Measurements from ENCODE around the gene HMGN3.

HMGN3 gene

DNA sequence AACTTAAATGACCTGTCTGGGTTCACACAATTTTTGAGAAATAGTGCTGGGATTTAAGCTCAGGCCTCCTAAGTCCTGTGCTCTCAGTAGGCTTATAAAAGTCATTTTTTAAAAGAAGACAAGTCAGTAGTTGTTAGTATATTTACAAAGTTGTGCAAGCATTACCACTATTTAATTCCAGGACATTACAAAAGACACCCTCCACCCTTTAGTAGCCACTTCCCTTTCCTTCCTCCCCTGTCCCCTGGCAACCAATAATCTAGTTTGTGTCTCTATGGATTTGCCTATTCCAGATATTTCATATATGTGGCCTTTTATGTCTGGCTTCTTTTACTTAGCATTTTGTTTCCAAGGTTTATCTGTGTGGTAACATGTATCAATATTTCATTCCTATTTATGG lies 37.6 kb downstream of the HMGN3 start:
- Histone ChIP-seq H3K36me3 (ENCODE audit: low read length) (no peaks in the 10 kb centered on the region), H4K20me1 (ENCODE audit: low read depth, low read length) (no peaks in the 10 kb centered on the region)
- no peak for TF ChIP-seq EZH2phosphoT487 (conservative IDR thresholded peaks at IDR 0.05; ENCODE audit: low read length)
- TF ChIP-seq, protein P1, sequence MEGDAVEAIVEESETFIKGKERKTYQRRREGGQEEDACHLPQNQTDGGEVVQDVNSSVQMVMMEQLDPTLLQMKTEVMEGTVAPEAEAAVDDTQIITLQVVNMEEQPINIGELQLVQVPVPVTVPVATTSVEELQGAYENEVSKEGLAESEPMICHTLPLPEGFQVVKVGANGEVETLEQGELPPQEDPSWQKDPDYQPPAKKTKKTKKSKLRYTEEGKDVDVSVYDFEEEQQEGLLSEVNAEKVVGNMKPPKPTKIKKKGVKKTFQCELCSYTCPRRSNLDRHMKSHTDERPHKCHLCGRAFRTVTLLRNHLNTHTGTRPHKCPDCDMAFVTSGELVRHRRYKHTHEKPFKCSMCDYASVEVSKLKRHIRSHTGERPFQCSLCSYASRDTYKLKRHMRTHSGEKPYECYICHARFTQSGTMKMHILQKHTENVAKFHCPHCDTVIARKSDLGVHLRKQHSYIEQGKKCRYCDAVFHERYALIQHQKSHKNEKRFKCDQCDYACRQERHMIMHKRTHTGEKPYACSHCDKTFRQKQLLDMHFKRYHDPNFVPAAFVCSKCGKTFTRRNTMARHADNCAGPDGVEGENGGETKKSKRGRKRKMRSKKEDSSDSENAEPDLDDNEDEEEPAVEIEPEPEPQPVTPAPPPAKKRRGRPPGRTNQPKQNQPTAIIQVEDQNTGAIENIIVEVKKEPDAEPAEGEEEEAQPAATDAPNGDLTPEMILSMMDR (IDR thresholded peaks at IDR 0.05; ENCODE audit: insufficient read depth, low read length, poor library complexity, severe bottlenecking), result no peak

DNA sequence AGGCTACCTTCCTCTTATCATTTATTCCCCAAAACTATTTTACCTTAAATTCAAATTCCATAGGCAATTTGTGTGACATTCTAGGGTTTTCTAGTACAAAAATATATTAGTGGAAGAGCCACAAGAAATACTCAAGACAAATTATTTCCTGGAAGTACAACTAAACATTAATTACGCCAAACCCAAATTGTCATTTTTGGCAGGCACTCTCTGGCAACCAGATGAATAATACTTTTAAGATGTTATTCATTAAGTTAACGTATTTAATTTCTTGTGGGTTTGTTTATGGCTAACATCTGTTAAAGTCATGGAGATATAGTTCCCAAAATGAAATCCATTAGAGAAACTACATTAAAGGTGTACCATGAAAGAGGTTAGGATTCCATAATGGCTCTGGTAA lies 40.5 kb downstream of the HMGN3 start:
- Histone ChIP-seq H3K79me2 (ENCODE audit: insufficient read depth, low read length) (no peaks in the 10 kb centered on the region), H3K4me3 (ENCODE audit: insufficient read depth, low read length, poor library complexity, severe bottlenecking) (no peak overlapping the region), H3K9me2 (replicated peaks; ENCODE audit: insufficient read depth, low read length) (no peaks in the 10 kb centered on the region), H3K4me2 (ENCODE audit: low read depth, low read length, poor library complexity, severe bottlenecking) (no peak overlapping the region), H4K20me1 (ENCODE audit: low read depth, low read length) (no peaks in the 10 kb centered on the region), H2AFZ (ENCODE audit: low read depth, low read length, severe bottlenecking) (no peak overlapping the region), H3K27me3 (ENCODE audit: low read length) (no peaks in the 10 kb centered on the region), H3K27ac (ENCODE audit: low read depth, low read length) (no peak overlapping the region), H3F3A (ENCODE audit: insufficient read depth) (no peaks in the 10 kb centered on the region), H3K9me3 (ENCODE audit: insufficient read depth, low read length) (no peaks in the 10 kb centered on the region), H3K9ac (ENCODE audit: low read length) (no peak overlapping the region), H3K36me3 (ENCODE audit: low read length) (no peaks in the 10 kb centered on the region)
- TF ChIP-seq, protein P1 (IDR thresholded peaks at IDR 0.05; ENCODE audit: insufficient read depth, low read length, poor library complexity, severe bottlenecking), result no peak
- TF ChIP-seq EZH2phosphoT487 (conservative IDR thresholded peaks at IDR 0.05; ENCODE audit: low read length), result no peak

More for the DNA sequence above, 37.6 kb downstream of the HMGN3 start:
- Histone ChIP-seq H3K79me2 (ENCODE audit: insufficient read depth, low read length) (no peaks in the 10 kb centered on the region), H3K4me2 (ENCODE audit: low read depth, low read length, poor library complexity, severe bottlenecking) (no peak overlapping the region), H3K9ac (ENCODE audit: low read length) (no peak overlapping the region), H2AFZ (ENCODE audit: low read depth, low read length, severe bottlenecking) (no peak overlapping the region), H3K9me3 (ENCODE audit: insufficient read depth, low read length) (no peaks in the 10 kb centered on the region), H3K4me3 (ENCODE audit: insufficient read depth, low read length, poor library complexity, severe bottlenecking) (no peak overlapping the region), H3F3A (ENCODE audit: insufficient read depth) (no peaks in the 10 kb centered on the region; the same call in 1 of the 2 replicates), H3K27ac (ENCODE audit: low read depth, low read length) (no peak overlapping the region), H3K9me2 (replicated peaks; ENCODE audit: insufficient read depth, low read length) (no peaks in the 10 kb centered on the region), H3K27me3 (ENCODE audit: low read length) (no peaks in the 10 kb centered on the region)

DNA sequence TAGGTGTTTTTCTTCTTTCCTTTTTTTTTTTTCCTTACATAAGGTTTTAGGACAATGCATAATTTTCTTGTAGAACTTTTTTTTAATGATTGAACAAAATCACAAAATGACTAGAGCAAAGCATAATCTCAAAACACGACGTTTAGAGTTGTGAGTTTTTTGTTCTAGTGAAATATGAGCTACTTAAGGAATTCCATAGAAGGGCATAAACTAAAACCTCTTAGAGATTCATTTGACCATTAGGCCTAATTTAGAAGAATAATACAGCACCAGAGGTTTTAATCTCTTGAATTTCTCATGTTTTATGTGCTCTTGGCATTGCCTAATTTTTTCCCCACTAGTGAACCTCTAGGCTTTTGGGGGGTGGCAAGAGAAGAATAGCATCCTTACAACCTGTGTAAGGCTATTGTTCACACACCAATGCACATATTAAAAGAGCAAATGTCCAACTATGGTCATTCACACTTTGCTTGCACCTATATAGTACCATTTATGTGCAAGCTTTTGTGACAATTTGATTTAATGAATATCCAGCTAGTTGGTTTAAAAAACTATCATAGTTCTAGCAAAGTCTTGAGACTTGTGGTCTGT lies 44.6 kb downstream of the HMGN3 start:
- Histone ChIP-seq H4K20me1 (ENCODE audit: low read depth, low read length) (no peaks in the 10 kb centered on the region), H3K27ac (ENCODE audit: low read depth, low read length) (no peak overlapping the region), H3K9me2 (replicated peaks; ENCODE audit: insufficient read depth, low read length) (no peaks in the 10 kb centered on the region), H3K4me2 (ENCODE audit: low read depth, low read length, poor library complexity, severe bottlenecking) (no peak overlapping the region), H3K36me3 (ENCODE audit: low read length) (no peaks in the 10 kb centered on the region), H3F3A (ENCODE audit: insufficient read depth) (no peaks in the 10 kb centered on the region), H3K79me2 (ENCODE audit: insufficient read depth, low read length) (no peaks in the 10 kb centered on the region), H3K27me3 (ENCODE audit: low read length) (no peaks in the 10 kb centered on the region), H2AFZ (ENCODE audit: low read depth, low read length, severe bottlenecking) (no peak overlapping the region), H3K4me3 (ENCODE audit: insufficient read depth, low read length, poor library complexity, severe bottlenecking) (no peak overlapping the region), H3K9ac (ENCODE audit: low read length) (no peak overlapping the region), H3K9me3 (ENCODE audit: insufficient read depth, low read length) (no peaks in the 10 kb centered on the region)
- no peak for TF ChIP-seq EZH2phosphoT487 (conservative IDR thresholded peaks at IDR 0.05; ENCODE audit: low read length)
- TF ChIP-seq, protein P1 (IDR thresholded peaks at IDR 0.05; ENCODE audit: insufficient read depth, low read length, poor library complexity, severe bottlenecking), result no peak
